Measurements from ENCODE around the gene SSTR1. TPM values are rescaled to one million over a fixed set of nuclear protein-coding genes. Genes with fewer than 3 reads are reported as not detected.

The SSTR1 gene
- total and polyA plus RNA-seq, 2 of the 13 experiments (the other 11 are each of a cell fraction or from before 2014, with no cell fraction given) = 0.04 TPM

DNA sequence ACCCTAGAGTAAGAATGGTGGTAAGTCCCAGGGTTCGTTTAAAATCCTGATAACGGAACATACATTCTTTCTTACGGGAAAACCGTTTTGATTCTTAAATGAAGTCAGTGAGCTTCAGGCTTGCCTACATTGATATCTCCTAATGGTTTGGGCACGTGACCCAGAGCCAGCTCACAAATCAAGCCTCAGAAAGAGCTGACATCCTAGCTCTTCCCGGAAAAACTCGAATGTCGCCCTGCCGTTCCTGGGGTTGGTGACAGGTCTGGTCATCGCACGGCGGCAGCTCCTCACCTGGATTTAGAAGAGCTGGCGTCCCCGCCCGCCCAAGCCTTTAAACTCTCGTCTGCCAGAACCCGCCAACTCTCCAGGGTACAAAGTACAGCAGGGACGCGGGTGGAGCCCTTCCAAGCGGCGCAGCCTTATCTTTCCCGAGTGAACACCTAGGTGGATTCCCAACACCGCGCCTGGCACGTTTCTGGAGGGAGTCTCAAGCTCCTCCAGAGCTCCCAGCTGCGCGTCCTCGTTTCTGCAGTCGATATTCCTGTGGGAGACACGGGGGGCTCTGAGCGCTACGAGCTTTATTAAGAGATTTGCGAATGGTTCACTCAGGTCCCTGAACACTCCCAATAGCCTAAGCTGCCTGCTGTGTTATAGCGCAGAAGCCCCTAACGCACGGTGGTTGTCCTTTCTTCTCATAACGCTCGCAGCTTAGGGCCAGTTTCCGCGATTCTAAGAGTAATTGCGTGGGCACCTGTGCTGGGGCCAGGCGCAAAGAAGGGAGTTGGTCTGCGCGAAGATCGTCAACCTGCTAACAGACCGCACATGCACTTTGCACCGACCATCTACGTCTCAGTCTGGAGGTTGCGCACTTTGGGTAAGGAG is at the start of gene SSTR1 (continued):
- no peak for TF ChIP-seq PAF1 (CRISPR knock-in tag; IDR thresholded peaks at IDR 0.05)
- TF ChIP-seq, protein P1, sequence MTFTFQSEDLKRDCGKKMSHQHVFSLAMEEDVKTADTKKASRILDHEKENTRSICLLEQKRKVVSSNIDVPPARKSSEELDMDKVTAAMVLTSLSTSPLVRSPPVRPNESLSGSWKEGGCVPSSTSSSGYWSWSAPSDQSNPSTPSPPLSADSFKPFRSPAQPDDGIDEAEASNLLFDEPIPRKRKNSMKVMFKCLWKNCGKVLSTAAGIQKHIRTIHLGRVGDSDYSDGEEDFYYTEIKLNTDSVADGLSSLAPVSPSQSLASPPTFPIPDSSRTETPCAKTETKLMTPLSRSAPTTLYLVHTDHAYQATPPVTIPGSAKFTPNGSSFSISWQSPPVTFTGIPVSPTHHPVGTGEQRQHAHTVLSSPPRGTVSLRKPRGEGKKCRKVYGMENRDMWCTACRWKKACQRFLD (CRISPR knock-in tag; IDR thresholded peaks at IDR 0.05; ENCODE audit: borderline replicate concordance) = no peak
- TF ChIP-seq ZFX (CRISPR knock-in tag; IDR thresholded peaks at IDR 0.05; ENCODE audit: low read depth) = no peak
- TF ChIP-seq, protein P2, sequence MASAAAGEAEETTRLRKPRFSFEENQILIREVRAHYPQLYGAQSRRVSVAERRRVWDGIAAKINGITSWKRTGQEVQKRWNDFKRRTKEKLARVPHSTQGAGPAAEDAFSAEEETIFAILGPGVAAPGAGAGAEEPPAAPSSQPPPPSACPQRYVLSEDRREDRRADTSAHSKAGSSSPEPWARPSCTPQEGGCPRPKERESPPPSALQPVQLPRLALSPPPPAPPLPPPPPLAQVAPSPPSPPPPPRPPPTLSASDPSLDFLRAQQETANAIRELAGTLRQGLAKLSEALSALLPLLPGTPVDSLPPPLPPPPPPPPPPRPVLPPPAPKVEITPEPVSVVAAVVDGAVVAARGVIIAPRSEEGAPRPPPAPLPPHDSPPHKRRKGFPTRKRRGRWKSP (CRISPR knock-in tag; IDR thresholded peaks at IDR 0.05) = peak; percentile 72
- TF ChIP-seq ZFP82 (CRISPR knock-in tag; IDR thresholded peaks at IDR 0.05; ENCODE audit: borderline replicate concordance) = no peak
- peak; percentile 59 for TF ChIP-seq TBX2 (CRISPR knock-in tag; IDR thresholded peaks at IDR 0.05; ENCODE audit: borderline replicate concordance)
- no peak for TF ChIP-seq KMT2B (CRISPR knock-in tag; IDR thresholded peaks at IDR 0.05)
- TF ChIP-seq KLF16 (CRISPR knock-in tag; IDR thresholded peaks at IDR 0.05) = no peak
- no peak; the same call in 1 of the 2 replicates for TF ChIP-seq ARNT2 (CRISPR knock-in tag; IDR thresholded peaks at IDR 0.05; ENCODE audit: low read depth)
- no peak for TF ChIP-seq ZFP36 (IDR thresholded peaks at IDR 0.05; ENCODE audit: borderline replicate concordance, low read depth, low read length, partially characterized antibody)
- no peak for TF ChIP-seq SMAD1 (CRISPR knock-in tag; IDR thresholded peaks at IDR 0.05; ENCODE audit: borderline replicate concordance, low read depth)
- no peak for TF ChIP-seq HHEX (CRISPR knock-in tag; IDR thresholded peaks at IDR 0.05)
- 0 out of 2 replicates have a peak, but pooled peaks have one; percentile 57 for TF ChIP-seq ZNF224 (CRISPR knock-in tag; IDR thresholded peaks at IDR 0.05)
- TF ChIP-seq, protein P3, sequence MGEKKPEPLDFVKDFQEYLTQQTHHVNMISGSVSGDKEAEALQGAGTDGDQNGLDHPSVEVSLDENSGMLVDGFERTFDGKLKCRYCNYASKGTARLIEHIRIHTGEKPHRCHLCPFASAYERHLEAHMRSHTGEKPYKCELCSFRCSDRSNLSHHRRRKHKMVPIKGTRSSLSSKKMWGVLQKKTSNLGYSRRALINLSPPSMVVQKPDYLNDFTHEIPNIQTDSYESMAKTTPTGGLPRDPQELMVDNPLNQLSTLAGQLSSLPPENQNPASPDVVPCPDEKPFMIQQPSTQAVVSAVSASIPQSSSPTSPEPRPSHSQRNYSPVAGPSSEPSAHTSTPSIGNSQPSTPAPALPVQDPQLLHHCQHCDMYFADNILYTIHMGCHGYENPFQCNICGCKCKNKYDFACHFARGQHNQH (CRISPR knock-in tag; IDR thresholded peaks at IDR 0.05) = no peak
- TF ChIP-seq TCF7L2 (IDR thresholded peaks at IDR 0.05; ENCODE audit: low read depth, low read length) = no peak
- no peak for TF ChIP-seq ZNF207 (IDR thresholded peaks at IDR 0.05; ENCODE audit: borderline replicate concordance)
- no peak for TF ChIP-seq SMAD3 (CRISPR knock-in tag; IDR thresholded peaks at IDR 0.05)
- no peak for TF ChIP-seq DDIT3 (CRISPR knock-in tag; IDR thresholded peaks at IDR 0.05)
- 0 out of 2 replicates have a peak, but pooled peaks have one; percentile 19 for TF ChIP-seq ZNF768 (CRISPR knock-in tag; IDR thresholded peaks at IDR 0.05)
- TF ChIP-seq ZBTB7B (CRISPR knock-in tag; IDR thresholded peaks at IDR 0.05) = no peak
- peak; percentile 85; the same call in 1 of the 2 replicates for TF ChIP-seq ZNF598 (CRISPR knock-in tag; IDR thresholded peaks at IDR 0.05; ENCODE audit: borderline replicate concordance)
- TF ChIP-seq ZNF558 (CRISPR knock-in tag; IDR thresholded peaks at IDR 0.05; ENCODE audit: borderline replicate concordance) = 0 out of 2 replicates have a peak, but pooled peaks have one; percentile 43
- TF ChIP-seq ATAD3A (CRISPR knock-in tag; IDR thresholded peaks at IDR 0.05) = no peak
- TF ChIP-seq EEA1 (CRISPR knock-in tag; IDR thresholded peaks at IDR 0.05; ENCODE audit: borderline replicate concordance) = 0 out of 2 replicates have a peak, but pooled peaks have one; percentile 31
- no peak for TF ChIP-seq MAF1 (CRISPR knock-in tag; IDR thresholded peaks at IDR 0.05; ENCODE audit: borderline replicate concordance)
- 0 out of 2 replicates have a peak, but pooled peaks have one; percentile 29 for TF ChIP-seq ZNF333 (CRISPR knock-in tag; IDR thresholded peaks at IDR 0.05; ENCODE audit: borderline replicate concordance)
- TF ChIP-seq ZNF350 (CRISPR knock-in tag; IDR thresholded peaks at IDR 0.05; ENCODE audit: borderline replicate concordance, low read depth) = 0 out of 2 replicates have a peak, but pooled peaks have one; percentile 49

Data from HepG2 (cell line).